IMR-90 (cell line): ENCODE results near the gene ZZZ3. TPM values are rescaled to one million over a fixed set of nuclear protein-coding genes. Genes with fewer than 3 reads are reported as not detected.
A peak's percentile ranks its signal among the peaks of the same experiment; 100 is the strongest.

ENCODE experiments used
- ATAC-seq: fragments of 200-7000 bp; cut with Tn5 transposase; 2 replicates; pipeline ENCODE4 v1.9.1; 2020; ENCODE audit warnings: low read depth, mild to moderate bottlenecking, moderate library complexity
- Bru-seq: library from RNA; stranded (reverse); fragments of 400-500 nt; gene quantifications from one replicate; lab custom pipeline; 2021; lab: Mats Ljungman, UMichigan
- BruChase-seq, 2 experiments: library from RNA; stranded (reverse); fragments of 400-500 nt; gene quantifications; one replicate each; lab custom pipeline; 2021; lab: Mats Ljungman, UMichigan
- BruUV-seq: library from RNA; stranded (reverse); fragments of 400-500 nt; replicated peaks from 2 replicates; lab custom pipeline; 2021; lab: Mats Ljungman, UMichigan
- CTCF ChIA-PET: fragments of 300-600 bp; formaldehyde crosslinking; extraction: SDS; loops from one replicate; lab custom pipeline; 2021; ENCODE audit warnings: antibody characterized with exemption; lab: Yijun Ruan, JAX
- POLR2A ChIA-PET: fragments of 300-600 bp; sonication (Branson Sonifier 250); formaldehyde crosslinking; loops from one replicate; lab custom pipeline; 2022; ENCODE audit warnings: antibody characterized with exemption; ENCODE audit not compliant: unreplicated experiment; lab: Charles Lee
- DNase-seq: peaks from one replicate; pipeline ENCODE4 v3.0.0; 2013
- H2AFZ ChIP-seq: replicated peaks from 2 replicates; pipeline ENCODE3; 2013; ENCODE audit warnings: low read length, mild to moderate bottlenecking; ENCODE audit not compliant: poor library complexity
- H2AK5ac ChIP-seq: 2 replicates; pipeline ENCODE4 v1.6.1; 2013; ENCODE audit warnings: low read depth, low read length, inconsistent platforms
- H2AK9ac ChIP-seq: replicated peaks from 2 replicates; pipeline ENCODE3; 2013; ENCODE audit warnings: mild to moderate bottlenecking, low read depth, low read length, moderate library complexity; ENCODE audit not compliant: poor library complexity
- H2BK120ac ChIP-seq: 2 replicates; pipeline ENCODE4 v1.6.1; 2013; ENCODE audit warnings: low read depth, low read length, inconsistent platforms
- H2BK15ac ChIP-seq: 3 replicates; pipeline ENCODE4 v1.6.1; 2013; ENCODE audit warnings: low read depth, low read length, inconsistent platforms
- H2BK20ac ChIP-seq: 2 replicates; pipeline ENCODE4 v1.6.1; 2013; ENCODE audit warnings: low read depth, mild to moderate bottlenecking, inconsistent platforms, low read length, moderate library complexity
- H2BK5ac ChIP-seq: 2 replicates; pipeline ENCODE4 v1.6.1; 2013; ENCODE audit warnings: mild to moderate bottlenecking, low read depth, low read length, inconsistent platforms; ENCODE audit not compliant: poor library complexity, severe bottlenecking
- H3K14ac ChIP-seq: replicated peaks from 2 replicates; pipeline ENCODE4 v1.6.1; 2013; ENCODE audit warnings: low read depth, low read length, inconsistent platforms
- H3K18ac ChIP-seq: 2 replicates; pipeline ENCODE4 v1.6.1; 2013; ENCODE audit warnings: low read depth, low read length, control low read depth
- H3K23ac ChIP-seq: 2 replicates; pipeline ENCODE4 v1.6.1; 2013; ENCODE audit warnings: low read depth, low read length, inconsistent platforms
- H3K27ac ChIP-seq: 2 replicates; pipeline ENCODE4 v1.5.1; 2013; ENCODE audit warnings: mild to moderate bottlenecking, control low read depth, low read length; ENCODE audit not compliant: insufficient read depth
- H3K27me3 ChIP-seq: 2 replicates; pipeline ENCODE4 v1.6.1; 2013; ENCODE audit warnings: low read length; ENCODE audit not compliant: control insufficient read depth, insufficient read depth
- H3K36me3 ChIP-seq: 2 replicates; pipeline ENCODE4 v1.6.1; 2013; ENCODE audit warnings: low read length, mixed read lengths; ENCODE audit not compliant: control insufficient read depth, insufficient read depth
- H3K4ac ChIP-seq: 2 replicates; pipeline ENCODE4 v1.6.1; 2013; ENCODE audit warnings: low read depth, low read length, inconsistent platforms
- H3K4me1 ChIP-seq: 2 replicates; pipeline ENCODE4 v1.6.1; 2013; ENCODE audit warnings: low read length, mixed read lengths; ENCODE audit not compliant: control insufficient read depth, insufficient read depth
- H3K4me2 ChIP-seq: 2 replicates; pipeline ENCODE4 v1.6.1; 2013; ENCODE audit warnings: low read depth, mild to moderate bottlenecking, control low read depth, low read length, moderate library complexity
- H3K4me3 ChIP-seq: 2 replicates; pipeline ENCODE4 v1.5.1; 2013; ENCODE audit warnings: low read depth, mild to moderate bottlenecking, control low read depth, low read length, moderate library complexity; ENCODE audit not compliant: insufficient read depth
- H3K56ac ChIP-seq: 2 replicates; pipeline ENCODE4 v1.6.1; 2013; ENCODE audit warnings: low read length, inconsistent platforms; ENCODE audit not compliant: insufficient read depth; ENCODE audit errors: extremely low read depth
- H3K79me1 ChIP-seq, 2 experiments: 2 replicates each; pipeline ENCODE4 v1.6.1; 2013; ENCODE audit warnings: low read length in 2 of 2, inconsistent platforms in 1 of 2, low read depth in 1 of 2
- H3K9ac ChIP-seq: 2 replicates; pipeline ENCODE4 v1.6.1; 2013; ENCODE audit warnings: low read depth, low read length, control low read depth
- H3K9me1 ChIP-seq: 2 replicates; pipeline ENCODE4 v1.6.1; 2013; ENCODE audit warnings: low read length, inconsistent platforms; ENCODE audit not compliant: insufficient read depth
- H3K9me3 ChIP-seq: 2 replicates; pipeline ENCODE4 v1.6.1; 2013; ENCODE audit warnings: low read length; ENCODE audit not compliant: control insufficient read depth, insufficient read depth
- H4K20me1 ChIP-seq: 2 replicates; pipeline ENCODE4 v1.6.1; 2013; ENCODE audit warnings: low read length, inconsistent platforms; ENCODE audit not compliant: insufficient read depth
- H4K5ac ChIP-seq: 2 replicates; pipeline ENCODE4 v1.6.1; 2013; ENCODE audit warnings: mild to moderate bottlenecking, low read depth, low read length, control low read depth
- H4K8ac ChIP-seq, 2 experiments: 2 replicates each; pipeline ENCODE4 v1.6.1; 2013; ENCODE audit warnings: low read depth in 2 of 2, low read length in 2 of 2, control low read depth in 1 of 2, inconsistent platforms in 1 of 2
- H4K91ac ChIP-seq: 2 replicates; pipeline ENCODE4 v1.6.1; 2013; ENCODE audit warnings: low read depth, low read length, inconsistent platforms; ENCODE audit not compliant: insufficient read depth
- BHLHE40 ChIP-seq: fragments of 150-350 bp; IDR thresholded peaks from 2 replicates; pipeline ENCODE4 v1.6.1; 2016; ENCODE audit warnings: mild to moderate bottlenecking, low read depth, low read length
- CHD1 ChIP-seq: IDR thresholded peaks from 2 replicates; pipeline ENCODE4 v1.6.1; 2012; ENCODE audit warnings: low read depth, low read length, improper control_type of control experiment
- FOS ChIP-seq: fragments of 150-350 bp; IDR thresholded peaks from 2 replicates; pipeline ENCODE4 v1.6.1; 2016; ENCODE audit warnings: low read depth, low read length
- MAZ ChIP-seq: IDR thresholded peaks from 2 replicates; pipeline ENCODE4 v1.6.1; 2012; ENCODE audit warnings: low read depth, mild to moderate bottlenecking, low read length, improper control_type of control experiment, moderate library complexity, borderline replicate concordance
- MXI1 ChIP-seq: IDR thresholded peaks from 2 replicates; pipeline ENCODE4 v1.6.1; 2012; ENCODE audit warnings: low read depth, mild to moderate bottlenecking, low read length, moderate library complexity, borderline replicate concordance
- NFE2L2 ChIP-seq: fragments of 150-350 bp; IDR thresholded peaks from 2 replicates; pipeline ENCODE4 v1.6.1; 2016; ENCODE audit warnings: low read depth, mild to moderate bottlenecking, low read length
- POLR2A ChIP-seq: IDR thresholded peaks from 2 replicates; pipeline ENCODE4 v1.6.1; 2012; ENCODE audit warnings: mild to moderate bottlenecking, low read depth, low read length
- RFX5 ChIP-seq: IDR thresholded peaks from 2 replicates; pipeline ENCODE4 v1.8.0; 2012; ENCODE audit warnings: low read depth, mild to moderate bottlenecking, low read length, moderate library complexity
- SMC3 ChIP-seq: fragments of 150-350 bp; IDR thresholded peaks from 2 replicates; pipeline ENCODE4 v1.6.1; 2016; ENCODE audit warnings: low read depth, mild to moderate bottlenecking, antibody characterized with exemption, low read length, moderate library complexity
- WGBS, 2 experiments: methylation state at CpG; one replicate each; pipeline versions ENCODE4 v1.1.5 to v1.1.7; 2013; ENCODE audit warnings: missing lambda C conversion rate in 2 of 2; ENCODE audit not compliant: insufficient read length in 1 of 2; ENCODE audit errors: extremely low coverage in 2 of 2; 5-methylcytosine and 5-hydroxymethylcytosine counted together
- dilution Hi-C: fragments of 300-500 bp; cut with HindIII; formaldehyde crosslinking; loops from one replicate; pipeline ENCODE4 v1.14.3; 2018; ENCODE audit warnings: low sequenced_read_pairs; ENCODE audit not compliant: unreplicated experiment
- in situ Hi-C: fragments of 300-500 bp; cut with MboI; formaldehyde crosslinking; loops from 3 replicates; pipeline ENCODE4 v1.14.3; 2019; ENCODE audit warnings: low sequenced_read_pairs, inconsistent platforms, mixed read lengths
- intact Hi-C: fragments of 100-400 bp; cut with micrococcal nuclease; formaldehyde crosslinking; loops from 2 replicates; pipeline ENCODE4 v1.10.0; 2022
- long read RNA-seq: library from polyadenylated mRNA; unstranded; transcript quantifications from one replicate; pipeline ENCODE4 v2.0.0, GENCODE V29; 2021; ENCODE audit not compliant: unreplicated experiment
- polyA plus RNA-seq, 3 experiments: library from polyadenylated mRNA; depleted of rRNA; stranded (reverse); fragments of >200 nt; gene quantifications; 2 replicates each; pipeline ENCODE4 v1.2.3, GENCODE V29; 2012; ENCODE audit warnings: low replicate concordance in 1 of 3
- total RNA-seq: library from RNA; depleted of rRNA; stranded (reverse); fragments of >200 nt; gene quantifications from 2 replicates; pipeline ENCODE4 v1.2.3, GENCODE V29; 2012; rRNA removed
- TF ChIP-seq, protein P1 (sequence below): conservative IDR thresholded peaks from 2 replicates; pipeline ENCODE4 v1.5.1; 2012; ENCODE audit warnings: mild to moderate bottlenecking, low read depth, low read length, improper control_type of control experiment
- TF ChIP-seq, protein P2 (sequence below): fragments of 150-350 bp; IDR thresholded peaks from 2 replicates; pipeline ENCODE4 v1.6.1; 2017; ENCODE audit warnings: mild to moderate bottlenecking, antibody characterized with exemption, low read length, low read depth

The ZZZ3 gene
- 66.3 and 84.7 TPM in 2 replicates for total RNA-seq
- polyA plus RNA-seq (2012; rRNA removed), result 10.9 and 14.2 TPM in 2 replicates
- polyA plus RNA-seq (2012; cell fraction: cytosol; rRNA removed), result 2.8 and 3.0 TPM in 2 replicates
- polyA plus RNA-seq (2012; cell fraction: nucleus; rRNA removed; ENCODE audit: low replicate concordance), result 2.8 and 23.2 TPM in 2 replicates
- percentile 94 among the genes with signal in this experiment for Bru-seq, nascent RNA
- percentile 93 among the genes with signal in this experiment for BruChase-seq, experiment 1, labeled RNA remaining after a 6-hour chase
- BruChase-seq, experiment 2, labeled RNA remaining after a 2-hour chase, result percentile 95 among the genes with signal in this experiment
- long read RNA-seq, full-length matches to known transcripts, result 11 of 82 reads
- long read RNA-seq, partial matches to known transcripts, result 7 of 82 reads
- long read RNA-seq, other reads (novel, unspliced or antisense), result 64 of 82 reads

GRCh38 chr1:77682460-77683159 lies at the start of gene ZZZ3:
Gene ZZZ3, minus strand, starts transcription at chr1:77682658. Its CDS starts 49,304 bp downstream, at chr1:77633354.
- POLR2A ChIA-PET, result interaction anchor here (0.6 kb wide), 2 partner anchors 14 to 146 kb away, joined by 4 to 9 read pairs; no protein-coding TSS in a partner anchor
- Histone ChIP-seq H2BK5ac (peak within 1 kb of the TSS; percentile 92), H3K4me3 (peak within 1 kb of the TSS; percentile 80), H3K27me3 (no peaks in the 10 kb centered on the region), H3K9ac (peak within 1 kb of the TSS; percentile 90), H3K27ac (peak within 1 kb of the TSS; percentile 97), H2BK120ac (peak within 1 kb of the TSS; percentile 94), H3K14ac (peak within 1 kb of the TSS; percentile 100), H2BK15ac (peak within 1 kb of the TSS; percentile 85; the same call in 2 of the 3 replicates), H4K20me1 (peaks cover 14% of the 10 kb centered on the region; the same call in 1 of the 2 replicates), H4K8ac (peak within 1 kb of the TSS; percentile 95 to 99), H3K4ac (peak within 1 kb of the TSS; percentile 95), H4K5ac (peak within 1 kb of the TSS; percentile 87), H3K9me1 (no peaks in the 10 kb centered on the region), H3K4me2 (peak within 1 kb of the TSS; percentile 88), H2AK9ac (peak within 1 kb of the TSS; percentile 96), H2BK20ac (peak within 1 kb of the TSS; percentile 11; the same call in 1 of the 2 replicates), H3K79me1 (peaks cover 0 to 10% of the 10 kb centered on the region in 2 experiments; a peak in 2 of 4 replicates), H4K91ac (peak within 1 kb of the TSS; percentile 92), H3K4me1 (no peaks in the 10 kb centered on the region; the same call in 1 of the 2 replicates), H2AFZ (peak within 1 kb of the TSS; percentile 90), H3K18ac (peak within 1 kb of the TSS; percentile 85), H3K23ac (peak within 1 kb of the TSS; percentile 100), H3K36me3 (no peaks in the 10 kb centered on the region), H2AK5ac (peak within 1 kb of the TSS; percentile 85), H3K9me3 (no peaks in the 10 kb centered on the region), H3K56ac (peak within 1 kb of the TSS; percentile 99)
- 0% methylated on average over 6 of the region's 56 CpGs; no CpG with 5 or more reads in 1 of the 2 experiments for WGBS, 2 experiments
- CTCF ChIA-PET, result interaction anchor here (0.9 kb wide), 1 partner anchor 105 kb away, joined by 3 read pairs; no protein-coding TSS in a partner anchor
- in situ Hi-C loops (loop anchor here (10.0 kb wide), 1 partner anchor 528 kb away; no protein-coding TSS in a partner anchor), intact Hi-C loops (loop anchor here (1.0 to 5.0 kb wide), 5 partner anchors 143 to 534 kb away; partner anchors contain the start of genes AK5 and PIGK), dilution Hi-C loops (no loop called here)
- peak; percentile 95 for DNase-seq
- ATAC-seq, result peak; percentile 73
- no TSS peak for BruUV-seq
- TF ChIP-seq, protein P1, sequence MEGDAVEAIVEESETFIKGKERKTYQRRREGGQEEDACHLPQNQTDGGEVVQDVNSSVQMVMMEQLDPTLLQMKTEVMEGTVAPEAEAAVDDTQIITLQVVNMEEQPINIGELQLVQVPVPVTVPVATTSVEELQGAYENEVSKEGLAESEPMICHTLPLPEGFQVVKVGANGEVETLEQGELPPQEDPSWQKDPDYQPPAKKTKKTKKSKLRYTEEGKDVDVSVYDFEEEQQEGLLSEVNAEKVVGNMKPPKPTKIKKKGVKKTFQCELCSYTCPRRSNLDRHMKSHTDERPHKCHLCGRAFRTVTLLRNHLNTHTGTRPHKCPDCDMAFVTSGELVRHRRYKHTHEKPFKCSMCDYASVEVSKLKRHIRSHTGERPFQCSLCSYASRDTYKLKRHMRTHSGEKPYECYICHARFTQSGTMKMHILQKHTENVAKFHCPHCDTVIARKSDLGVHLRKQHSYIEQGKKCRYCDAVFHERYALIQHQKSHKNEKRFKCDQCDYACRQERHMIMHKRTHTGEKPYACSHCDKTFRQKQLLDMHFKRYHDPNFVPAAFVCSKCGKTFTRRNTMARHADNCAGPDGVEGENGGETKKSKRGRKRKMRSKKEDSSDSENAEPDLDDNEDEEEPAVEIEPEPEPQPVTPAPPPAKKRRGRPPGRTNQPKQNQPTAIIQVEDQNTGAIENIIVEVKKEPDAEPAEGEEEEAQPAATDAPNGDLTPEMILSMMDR, result no peak
- TF ChIP-seq BHLHE40 (peak; percentile 89), RFX5 (no peak), SMC3 (no peak), FOS (peak; percentile 53; the same call in 1 of the 2 replicates), MAZ (no peak), MXI1 (peak; percentile 78; the same call in 1 of the 2 replicates), NFE2L2 (no peak), POLR2A (peak; percentile 46), CHD1 (no peak)
- TF ChIP-seq, protein P2, sequence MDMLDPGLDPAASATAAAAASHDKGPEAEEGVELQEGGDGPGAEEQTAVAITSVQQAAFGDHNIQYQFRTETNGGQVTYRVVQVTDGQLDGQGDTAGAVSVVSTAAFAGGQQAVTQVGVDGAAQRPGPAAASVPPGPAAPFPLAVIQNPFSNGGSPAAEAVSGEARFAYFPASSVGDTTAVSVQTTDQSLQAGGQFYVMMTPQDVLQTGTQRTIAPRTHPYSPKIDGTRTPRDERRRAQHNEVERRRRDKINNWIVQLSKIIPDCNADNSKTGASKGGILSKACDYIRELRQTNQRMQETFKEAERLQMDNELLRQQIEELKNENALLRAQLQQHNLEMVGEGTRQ, result peak; percentile 98
